H9 (cell line): Measurements from ENCODE around the gene TFF2. TPM values are rescaled to one million over a fixed set of nuclear protein-coding genes. Genes with fewer than 3 reads are reported as not detected.

Experiments
- DNase-seq: peaks from one replicate; pipeline ENCODE4 v3.0.0-alpha.2; 2017
- H2AFZ ChIP-seq: one replicate; pipeline ENCODE4 v1.6.1; 2013; ENCODE audit warnings: mild to moderate bottlenecking, low read length, control low read depth, moderate library complexity
- H2AK5ac ChIP-seq: 2 replicates; pipeline ENCODE4 v1.6.1; 2013; ENCODE audit warnings: low read length, control low read depth, mixed read lengths; ENCODE audit not compliant: insufficient read length
- H2BK120ac ChIP-seq: one replicate; pipeline ENCODE4 v1.6.1; 2013; ENCODE audit warnings: low read depth, mild to moderate bottlenecking, low read length, control low read depth, inconsistent platforms; ENCODE audit not compliant: poor library complexity, severe bottlenecking
- H2BK12ac ChIP-seq: 2 replicates; pipeline ENCODE4 v1.6.1; 2013; ENCODE audit warnings: low read length, control low read depth, mixed read lengths, low read depth; ENCODE audit not compliant: insufficient read length
- H2BK15ac ChIP-seq: 2 replicates; pipeline ENCODE4 v1.6.1; 2013; ENCODE audit warnings: low read depth, low read length, control low read depth
- H2BK20ac ChIP-seq: one replicate; pipeline ENCODE4 v1.6.1; 2013; ENCODE audit warnings: low read depth, mild to moderate bottlenecking, low read length, control low read depth, inconsistent platforms; ENCODE audit not compliant: poor library complexity, severe bottlenecking
- H2BK5ac ChIP-seq: 2 replicates; pipeline ENCODE4 v1.6.1; 2013; ENCODE audit warnings: low read length, control low read depth, mixed read lengths; ENCODE audit not compliant: insufficient read length
- H3K14ac ChIP-seq: 2 replicates; pipeline ENCODE4 v1.6.1; 2013; ENCODE audit warnings: low read length, control low read depth; ENCODE audit not compliant: insufficient read depth
- H3K18ac ChIP-seq: 2 replicates; pipeline ENCODE4 v1.6.1; 2013; ENCODE audit warnings: low read depth, mild to moderate bottlenecking, mixed read lengths, low read length, control low read depth; ENCODE audit not compliant: insufficient read length
- H3K23ac ChIP-seq: 2 replicates; pipeline ENCODE4 v1.6.1; 2013; ENCODE audit warnings: low read length, control low read depth, mixed read lengths, low read depth; ENCODE audit not compliant: insufficient read length
- H3K23me2 ChIP-seq: 2 replicates; pipeline ENCODE4 v1.6.1; 2013; ENCODE audit warnings: low read depth, mild to moderate bottlenecking, mixed read lengths, low read length, control low read depth; ENCODE audit not compliant: insufficient read length, poor library complexity, severe bottlenecking
- H3K27ac ChIP-seq: 2 replicates; pipeline ENCODE4 v1.5.1; 2013; ENCODE audit warnings: low read length, control low read depth, mixed read lengths, low read depth; ENCODE audit not compliant: insufficient read length
- H3K27me3 ChIP-seq: 2 replicates; pipeline ENCODE4 v1.6.1; 2013; ENCODE audit warnings: low read length, control low read depth, inconsistent platforms; ENCODE audit not compliant: insufficient read depth
- H3K4ac ChIP-seq: 2 replicates; pipeline ENCODE4 v1.6.1; 2013; ENCODE audit warnings: low read depth, mild to moderate bottlenecking, control low read depth, inconsistent platforms, low read length, moderate library complexity
- H3K4me1 ChIP-seq: 2 replicates; pipeline ENCODE4 v1.6.1; 2013; ENCODE audit warnings: low read length, control low read depth, inconsistent platforms; ENCODE audit not compliant: insufficient read depth
- H3K4me2 ChIP-seq: 2 replicates; pipeline ENCODE4 v1.6.1; 2013; ENCODE audit warnings: low read length, control low read depth, mixed read lengths; ENCODE audit not compliant: insufficient read length, insufficient read depth
- H3K56ac ChIP-seq: 2 replicates; pipeline ENCODE4 v1.6.1; 2013; ENCODE audit warnings: low read depth, mild to moderate bottlenecking, mixed read lengths, low read length, control low read depth; ENCODE audit not compliant: insufficient read length
- H3K79me1 ChIP-seq: 2 replicates; pipeline ENCODE4 v1.6.1; 2013; ENCODE audit warnings: low read depth, mild to moderate bottlenecking, moderate library complexity, low read length, control low read depth, inconsistent platforms; ENCODE audit not compliant: insufficient read depth, poor library complexity, severe bottlenecking
- H3K79me2 ChIP-seq: 2 replicates; pipeline ENCODE4 v1.6.1; 2013; ENCODE audit warnings: low read length, control low read depth, inconsistent platforms; ENCODE audit not compliant: insufficient read depth
- H3K9ac ChIP-seq: 2 replicates; pipeline ENCODE4 v1.6.1; 2013; ENCODE audit warnings: low read length, control low read depth, mixed read lengths; ENCODE audit not compliant: insufficient read length; ENCODE audit errors: extremely low read depth
- H3K9me3 ChIP-seq: one replicate; pipeline ENCODE4 v1.6.1; 2013; ENCODE audit warnings: low read depth, low read length, inconsistent platforms; ENCODE audit not compliant: control insufficient read depth
- H3T11ph ChIP-seq: one replicate; pipeline ENCODE4 v1.6.1; 2013; ENCODE audit warnings: mild to moderate bottlenecking, low read length, control low read depth, inconsistent platforms
- H4K20me1 ChIP-seq: one replicate; pipeline ENCODE4 v1.6.1; 2013; ENCODE audit not compliant: control insufficient read depth, insufficient read length, insufficient read depth
- H4K5ac ChIP-seq: 2 replicates; pipeline ENCODE4 v1.6.1; 2013; ENCODE audit warnings: low read depth, mild to moderate bottlenecking, mixed read lengths, low read length, control low read depth; ENCODE audit not compliant: insufficient read length
- H4K8ac ChIP-seq: replicated peaks from 2 replicates; pipeline ENCODE4 v1.6.1; 2013; ENCODE audit warnings: low read length, control low read depth, mixed read lengths, low read depth; ENCODE audit not compliant: insufficient read length
- H4K91ac ChIP-seq: 2 replicates; pipeline ENCODE4 v1.6.1; 2013; ENCODE audit warnings: low read depth, mild to moderate bottlenecking, moderate library complexity, mixed read lengths, low read length, control low read depth; ENCODE audit not compliant: insufficient read length
- H3K27ac Mint-ChIP-seq, 3 experiments: 2 replicates in 2 of 3; 3 replicates in 1 of 3; pipeline ENCODE4 v1.8.0; 2020 to 2021; ENCODE audit warnings: mixed read lengths in 3 of 3, mild to moderate bottlenecking in 1 of 3, moderate library complexity in 1 of 3
- H3K27me3 Mint-ChIP-seq: 2 replicates; pipeline ENCODE4 v1.8.0; 2021; ENCODE audit warnings: low read depth, mild to moderate bottlenecking, moderate library complexity, mixed read lengths
- H3K36me3 Mint-ChIP-seq, 3 experiments: 2 replicates in 2 of 3; 3 replicates in 1 of 3; pipeline ENCODE4 v1.8.0; 2020 to 2021; ENCODE audit warnings: low read depth in 3 of 3, mixed read lengths in 3 of 3; ENCODE audit not compliant: insufficient read depth in 1 of 3
- H3K4me1 Mint-ChIP-seq, 2 experiments: 2 replicates each; pipeline ENCODE4 v1.8.0; 2020; ENCODE audit warnings: mixed read lengths in 2 of 2
- H3K4me3 Mint-ChIP-seq, 2 experiments: 2 replicates in 1 of 2; 3 replicates in 1 of 2; pipeline ENCODE4 v1.8.0; 2020 to 2021; ENCODE audit warnings: mild to moderate bottlenecking in 2 of 2, mixed read lengths in 2 of 2, moderate library complexity in 1 of 2
- H3K9me3 Mint-ChIP-seq, 2 experiments: 2 replicates in 1 of 2; 3 replicates in 1 of 2; pipeline ENCODE4 v1.8.0; 2020; ENCODE audit warnings: mild to moderate bottlenecking in 2 of 2, mixed read lengths in 2 of 2, moderate library complexity in 1 of 2
- CTCF ChIP-seq: fragments of 200-600 bp; sonication (generic); conservative IDR thresholded peaks from 3 replicates; pipeline ENCODE4 v1.8.0; 2021; ENCODE audit warnings: antibody characterized with exemption, mild to moderate bottlenecking
- WGBS: extraction: QIAGEN DNeasy Blood & Tissue Kit; methylation state at CpG from one replicate; pipeline ENCODE4 v1.1.7; 2013; ENCODE audit warnings: missing lambda C conversion rate, low lambda C conversion rate, mixed read lengths; ENCODE audit not compliant: insufficient read length; ENCODE audit errors: extremely low coverage; 5-methylcytosine and 5-hydroxymethylcytosine counted together
- total RNA-seq: library from RNA; stranded (reverse); gene quantifications from 2 replicates; pipeline ENCODE4 v1.2.1, GENCODE V29; 2021

Gene TFF2
- total RNA-seq, 1 experiment from 2014 or later: not detected

- H3K23me2 ChIP-seq: no peaks in the 10 kb centered on the region
- no peak overlapping the region for H3K27ac ChIP-seq
- no peak overlapping the region for H2AK5ac ChIP-seq
- H2BK120ac ChIP-seq: no peak overlapping the region
- H3K27me3 ChIP-seq: no peaks in the 10 kb centered on the region
- no peak overlapping the region for H3K18ac ChIP-seq
- no peak overlapping the region for H3T11ph ChIP-seq
- H3K27ac Mint-ChIP-seq: no peak overlapping the region
- H3K9me3 Mint-ChIP-seq: no peaks in the 10 kb centered on the region
- H3K36me3 Mint-ChIP-seq: no peaks in the 10 kb centered on the region
- H4K5ac ChIP-seq: no peak overlapping the region
- no peak overlapping the region for H3K56ac ChIP-seq
- no peak overlapping the region for H3K23ac ChIP-seq
- no peak overlapping the region for H2BK15ac ChIP-seq
- TF ChIP-seq CTCF: no peak
- no peak overlapping the region for H3K4ac ChIP-seq
- no peaks in the 10 kb centered on the region for H4K20me1 ChIP-seq
- H2BK5ac ChIP-seq: no peak overlapping the region
- H2BK20ac ChIP-seq: no peak overlapping the region
- H3K79me2 ChIP-seq: no peaks in the 10 kb centered on the region
- DNase-seq: no peak
- H3K79me1 ChIP-seq: no peaks in the 10 kb centered on the region
- WGBS: no CpG with 5 or more reads among the region's 7 CpGs
- peaks cover 10% of the 10 kb centered on the region for H3K27me3 Mint-ChIP-seq
- no peak overlapping the region for H2AFZ ChIP-seq
- H3K9me3 ChIP-seq: no peaks in the 10 kb centered on the region
- H2BK12ac ChIP-seq: no peak overlapping the region
- H3K4me3 Mint-ChIP-seq: no peak overlapping the region
- H3K9ac ChIP-seq: no peak overlapping the region
- H3K4me2 ChIP-seq: no peak overlapping the region
- H4K91ac ChIP-seq: no peak overlapping the region
- no peaks in the 10 kb centered on the region for H3K4me1 ChIP-seq
- H4K8ac ChIP-seq: no peak overlapping the region
- peaks cover 16 to 20% of the 10 kb centered on the region in 2 experiments for H3K4me1 Mint-ChIP-seq
- H3K14ac ChIP-seq: no peak overlapping the region; the same call in 1 of the 2 replicates
Observed at GRCh38 chr21:42300045-42300583, 50.7 kb downstream of the TFF2 start.
